ENCODE results near the gene RBCK1. TPM values are rescaled to one million over a fixed set of nuclear protein-coding genes. Genes with fewer than 3 reads are reported as not detected.
A peak's percentile ranks its signal among the peaks of the same experiment; 100 is the strongest.
"Not testable (repeated sequence)": the region's sequence is repeated elsewhere in the genome, so short reads cannot be mapped to it uniquely, and the experiment has no call there.

RBCK1 gene
- total RNA-seq, 1 donor from 2014 or later: 94.3 TPM

GRCh38 chr20:391041-391711 is 16.9 kb upstream of the RBCK1 start:
- no peak overlapping the region for H3K4me3 Mint-ChIP-seq (ENCODE audit: unreplicated experiment)
- peaks cover 45% of the 10 kb centered on the region for H3K36me3 Mint-ChIP-seq (ENCODE audit: low read depth)
- TF ChIP-seq CTCF (IDR thresholded peaks at IDR 0.05): no peak
- H3K27me3 Mint-ChIP-seq (ENCODE audit: low read depth): no peaks in the 10 kb centered on the region
- H3K27ac Mint-ChIP-seq (ENCODE audit: unreplicated experiment): peak overlapping the region; percentile 12
- no peak for DNase-seq (ENCODE audit: low spot score)
- peaks cover 6% of the 10 kb centered on the region for H3K4me1 Mint-ChIP-seq (ENCODE audit: low read depth)
- H3K9me3 Mint-ChIP-seq (ENCODE audit: low read depth): no peaks in the 10 kb centered on the region

GRCh38 chr20:393296-393695 is 14.8 kb upstream of the RBCK1 start:
- H3K4me3 Mint-ChIP-seq (ENCODE audit: unreplicated experiment); H3K27me3 Mint-ChIP-seq (ENCODE audit: low read depth); DNase-seq (ENCODE audit: low spot score); H3K4me1 Mint-ChIP-seq (ENCODE audit: low read depth); H3K27ac Mint-ChIP-seq (ENCODE audit: unreplicated experiment); H3K9me3 Mint-ChIP-seq (ENCODE audit: low read depth): not testable (repeated sequence)
- peaks cover 45% of the 10 kb centered on the region for H3K36me3 Mint-ChIP-seq (ENCODE audit: low read depth)

- TF ChIP-seq CTCF (IDR thresholded peaks at IDR 0.05): no peak
- Mint-ChIP-seq H3K27ac (ENCODE audit: unreplicated experiment) (no peak overlapping the region), H3K36me3 (ENCODE audit: low read depth) (peaks cover 31% of the 10 kb centered on the region), H3K9me3 (ENCODE audit: low read depth) (no peaks in the 10 kb centered on the region), H3K4me1 (ENCODE audit: low read depth) (peaks cover 13% of the 10 kb centered on the region), H3K4me3 (ENCODE audit: unreplicated experiment) (no peak overlapping the region), H3K27me3 (ENCODE audit: low read depth) (no peaks in the 10 kb centered on the region)
- DNase-seq (ENCODE audit: low spot score): peak; percentile 93
Observed at GRCh38 chr20:396252-396618, 11.9 kb upstream of the RBCK1 start.

GRCh38 chr20:396619-397431 is 11.3 kb upstream of the RBCK1 start:
- TF ChIP-seq CTCF (IDR thresholded peaks at IDR 0.05): no peak
- peaks cover 28% of the 10 kb centered on the region for H3K36me3 Mint-ChIP-seq (ENCODE audit: low read depth)
- H3K9me3 Mint-ChIP-seq (ENCODE audit: low read depth): no peaks in the 10 kb centered on the region
- DNase-seq (ENCODE audit: low spot score): no peak
- peaks cover 16% of the 10 kb centered on the region for H3K4me1 Mint-ChIP-seq (ENCODE audit: low read depth)
- no peak overlapping the region for H3K27ac Mint-ChIP-seq (ENCODE audit: unreplicated experiment)
- H3K4me3 Mint-ChIP-seq (ENCODE audit: unreplicated experiment): no peak overlapping the region
- no peaks in the 10 kb centered on the region for H3K27me3 Mint-ChIP-seq (ENCODE audit: low read depth)

- Mint-ChIP-seq H3K4me3 (ENCODE audit: unreplicated experiment) (no peak overlapping the region), H3K27ac (ENCODE audit: unreplicated experiment) (no peak overlapping the region), H3K4me1 (ENCODE audit: low read depth) (peaks cover 19% of the 10 kb centered on the region), H3K36me3 (ENCODE audit: low read depth) (peaks cover 24% of the 10 kb centered on the region), H3K9me3 (ENCODE audit: low read depth) (no peaks in the 10 kb centered on the region), H3K27me3 (ENCODE audit: low read depth) (no peaks in the 10 kb centered on the region)
- TF ChIP-seq CTCF (IDR thresholded peaks at IDR 0.05): no peak
- DNase-seq (ENCODE audit: low spot score): no peak
Observed at GRCh38 chr20:397432-398237, 10.5 kb upstream of the RBCK1 start.
